Measurements from ENCODE around the gene SLC48A1. TPM values are rescaled to one million over a fixed set of nuclear protein-coding genes. Genes with fewer than 3 reads are reported as not detected.

The SLC48A1 gene
- total and polyA plus RNA-seq, 4 donors, result 6.1 to 15.4 (median 9.3) TPM

DNA sequence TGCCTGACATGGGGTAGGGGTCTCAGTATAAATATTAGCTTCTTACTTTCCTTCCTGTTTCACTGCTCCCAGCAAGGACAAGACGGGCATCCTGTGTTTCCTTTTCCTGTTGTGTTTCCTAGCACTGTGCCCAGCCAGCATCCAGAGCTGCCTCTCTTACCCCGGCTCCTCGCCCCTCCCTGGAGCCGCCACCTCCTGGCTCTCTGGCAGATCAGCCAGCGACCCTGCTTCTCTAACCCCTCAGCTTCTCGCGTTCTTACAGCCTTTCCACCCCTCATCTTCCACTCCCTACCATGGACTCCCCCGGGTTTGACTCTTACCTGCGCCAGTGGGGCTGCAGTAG is 28.8 kb downstream of the SLC48A1 start:
- Histone ChIP-seq H3K4me1 (ENCODE audit: control insufficient read depth in 4 of 4, insufficient read depth in 4 of 4, low read length in 3 of 4) (peaks cover 0 to 18% (median 5%) of the 10 kb centered on the region in 4 donors), H3K9ac (ENCODE audit: low read depth in 1 of 2, low read length in 2 of 2) (peak overlapping the region in 1 of 2 donors; percentile 46), H3K9me3 (ENCODE audit: control insufficient read depth in 4 of 4, low read length in 3 of 4) (no peaks in the 10 kb centered on the region), H3K27me3 (ENCODE audit: control insufficient read depth in 4 of 4, insufficient read depth in 4 of 4, low read length in 3 of 4) (no peaks in the 10 kb centered on the region), H3K27ac (ENCODE audit: low read depth in 1 of 2, low read length in 2 of 2) (peak overlapping the region; percentile 22 to 35), H3K36me3 (ENCODE audit: control insufficient read depth in 4 of 4, insufficient read depth in 3 of 4, low read depth in 1 of 4, low read length in 3 of 4) (peaks cover 0 to 2% (median 0%) of the 10 kb centered on the region in 4 donors), H3K4me3 (ENCODE audit: low read depth in 1 of 3, low read length in 3 of 3) (no peak overlapping the region)
- no peak for DNase-seq (ENCODE audit: low spot score)
- 65% methylated on average over 9 of the region's 9 CpGs for WGBS
- TF ChIP-seq RAD21 (IDR thresholded peaks at IDR 0.05) (no peak), NR2F2 (IDR thresholded peaks at IDR 0.05) (no peak), JUND (IDR thresholded peaks at IDR 0.05) (no peak), YY1 (IDR thresholded peaks at IDR 0.05) (no peak), HNF4G (IDR thresholded peaks at IDR 0.05) (no peak), RXRA (IDR thresholded peaks at IDR 0.05) (no peak), FOXA2 (IDR thresholded peaks at IDR 0.05) (no peak), EGR1 (IDR thresholded peaks at IDR 0.05; ENCODE audit: low read depth in 2 of 2) (no peak), SP1 (IDR thresholded peaks at IDR 0.05) (no peak), FOXA1 (IDR thresholded peaks at IDR 0.05) (no peak), TAF1 (conservative IDR thresholded peaks at IDR 0.05) (no peak), GABPA (IDR thresholded peaks at IDR 0.05 in 1 of 2, conservative IDR thresholded peaks at IDR 0.05 in 1 of 2) (no peak)
- TF ChIP-seq, protein P1, sequence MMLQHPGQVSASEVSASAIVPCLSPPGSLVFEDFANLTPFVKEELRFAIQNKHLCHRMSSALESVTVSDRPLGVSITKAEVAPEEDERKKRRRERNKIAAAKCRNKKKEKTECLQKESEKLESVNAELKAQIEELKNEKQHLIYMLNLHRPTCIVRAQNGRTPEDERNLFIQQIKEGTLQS (IDR thresholded peaks at IDR 0.05), result no peak
- TF ChIP-seq, protein P2, sequence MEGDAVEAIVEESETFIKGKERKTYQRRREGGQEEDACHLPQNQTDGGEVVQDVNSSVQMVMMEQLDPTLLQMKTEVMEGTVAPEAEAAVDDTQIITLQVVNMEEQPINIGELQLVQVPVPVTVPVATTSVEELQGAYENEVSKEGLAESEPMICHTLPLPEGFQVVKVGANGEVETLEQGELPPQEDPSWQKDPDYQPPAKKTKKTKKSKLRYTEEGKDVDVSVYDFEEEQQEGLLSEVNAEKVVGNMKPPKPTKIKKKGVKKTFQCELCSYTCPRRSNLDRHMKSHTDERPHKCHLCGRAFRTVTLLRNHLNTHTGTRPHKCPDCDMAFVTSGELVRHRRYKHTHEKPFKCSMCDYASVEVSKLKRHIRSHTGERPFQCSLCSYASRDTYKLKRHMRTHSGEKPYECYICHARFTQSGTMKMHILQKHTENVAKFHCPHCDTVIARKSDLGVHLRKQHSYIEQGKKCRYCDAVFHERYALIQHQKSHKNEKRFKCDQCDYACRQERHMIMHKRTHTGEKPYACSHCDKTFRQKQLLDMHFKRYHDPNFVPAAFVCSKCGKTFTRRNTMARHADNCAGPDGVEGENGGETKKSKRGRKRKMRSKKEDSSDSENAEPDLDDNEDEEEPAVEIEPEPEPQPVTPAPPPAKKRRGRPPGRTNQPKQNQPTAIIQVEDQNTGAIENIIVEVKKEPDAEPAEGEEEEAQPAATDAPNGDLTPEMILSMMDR (IDR thresholded peaks at IDR 0.05; ENCODE audit: low read depth, low read length, missing input control), result no peak
- TF ChIP-seq, protein P3, sequence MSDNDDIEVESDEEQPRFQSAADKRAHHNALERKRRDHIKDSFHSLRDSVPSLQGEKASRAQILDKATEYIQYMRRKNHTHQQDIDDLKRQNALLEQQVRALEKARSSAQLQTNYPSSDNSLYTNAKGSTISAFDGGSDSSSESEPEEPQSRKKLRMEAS (IDR thresholded peaks at IDR 0.05), result no peak
- TF ChIP-seq, protein P4, sequence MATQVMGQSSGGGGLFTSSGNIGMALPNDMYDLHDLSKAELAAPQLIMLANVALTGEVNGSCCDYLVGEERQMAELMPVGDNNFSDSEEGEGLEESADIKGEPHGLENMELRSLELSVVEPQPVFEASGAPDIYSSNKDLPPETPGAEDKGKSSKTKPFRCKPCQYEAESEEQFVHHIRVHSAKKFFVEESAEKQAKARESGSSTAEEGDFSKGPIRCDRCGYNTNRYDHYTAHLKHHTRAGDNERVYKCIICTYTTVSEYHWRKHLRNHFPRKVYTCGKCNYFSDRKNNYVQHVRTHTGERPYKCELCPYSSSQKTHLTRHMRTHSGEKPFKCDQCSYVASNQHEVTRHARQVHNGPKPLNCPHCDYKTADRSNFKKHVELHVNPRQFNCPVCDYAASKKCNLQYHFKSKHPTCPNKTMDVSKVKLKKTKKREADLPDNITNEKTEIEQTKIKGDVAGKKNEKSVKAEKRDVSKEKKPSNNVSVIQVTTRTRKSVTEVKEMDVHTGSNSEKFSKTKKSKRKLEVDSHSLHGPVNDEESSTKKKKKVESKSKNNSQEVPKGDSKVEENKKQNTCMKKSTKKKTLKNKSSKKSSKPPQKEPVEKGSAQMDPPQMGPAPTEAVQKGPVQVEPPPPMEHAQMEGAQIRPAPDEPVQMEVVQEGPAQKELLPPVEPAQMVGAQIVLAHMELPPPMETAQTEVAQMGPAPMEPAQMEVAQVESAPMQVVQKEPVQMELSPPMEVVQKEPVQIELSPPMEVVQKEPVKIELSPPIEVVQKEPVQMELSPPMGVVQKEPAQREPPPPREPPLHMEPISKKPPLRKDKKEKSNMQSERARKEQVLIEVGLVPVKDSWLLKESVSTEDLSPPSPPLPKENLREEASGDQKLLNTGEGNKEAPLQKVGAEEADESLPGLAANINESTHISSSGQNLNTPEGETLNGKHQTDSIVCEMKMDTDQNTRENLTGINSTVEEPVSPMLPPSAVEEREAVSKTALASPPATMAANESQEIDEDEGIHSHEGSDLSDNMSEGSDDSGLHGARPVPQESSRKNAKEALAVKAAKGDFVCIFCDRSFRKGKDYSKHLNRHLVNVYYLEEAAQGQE (IDR thresholded peaks at IDR 0.05), result no peak
- TF ChIP-seq, protein P5, sequence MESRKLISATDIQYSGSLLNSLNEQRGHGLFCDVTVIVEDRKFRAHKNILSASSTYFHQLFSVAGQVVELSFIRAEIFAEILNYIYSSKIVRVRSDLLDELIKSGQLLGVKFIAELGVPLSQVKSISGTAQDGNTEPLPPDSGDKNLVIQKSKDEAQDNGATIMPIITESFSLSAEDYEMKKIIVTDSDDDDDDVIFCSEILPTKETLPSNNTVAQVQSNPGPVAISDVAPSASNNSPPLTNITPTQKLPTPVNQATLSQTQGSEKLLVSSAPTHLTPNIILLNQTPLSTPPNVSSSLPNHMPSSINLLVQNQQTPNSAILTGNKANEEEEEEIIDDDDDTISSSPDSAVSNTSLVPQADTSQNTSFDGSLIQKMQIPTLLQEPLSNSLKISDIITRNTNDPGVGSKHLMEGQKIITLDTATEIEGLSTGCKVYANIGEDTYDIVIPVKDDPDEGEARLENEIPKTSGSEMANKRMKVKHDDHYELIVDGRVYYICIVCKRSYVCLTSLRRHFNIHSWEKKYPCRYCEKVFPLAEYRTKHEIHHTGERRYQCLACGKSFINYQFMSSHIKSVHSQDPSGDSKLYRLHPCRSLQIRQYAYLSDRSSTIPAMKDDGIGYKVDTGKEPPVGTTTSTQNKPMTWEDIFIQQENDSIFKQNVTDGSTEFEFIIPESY (IDR thresholded peaks at IDR 0.05), result no peak

Data from liver (tissue), 9 donors.